H9 (cell line): Measurements from ENCODE around the gene CDH22. TPM values are rescaled to one million over a fixed set of nuclear protein-coding genes. Genes with fewer than 3 reads are reported as not detected.

Source experiments
- DNase-seq: peaks from one replicate; pipeline ENCODE4 v3.0.0-alpha.2; 2017
- H2AFZ ChIP-seq: one replicate; pipeline ENCODE4 v1.6.1; 2013; ENCODE audit warnings: mild to moderate bottlenecking, low read length, control low read depth, moderate library complexity
- H2AK5ac ChIP-seq: 2 replicates; pipeline ENCODE4 v1.6.1; 2013; ENCODE audit warnings: low read length, control low read depth, mixed read lengths; ENCODE audit not compliant: insufficient read length
- H2BK120ac ChIP-seq: one replicate; pipeline ENCODE4 v1.6.1; 2013; ENCODE audit warnings: low read depth, mild to moderate bottlenecking, low read length, control low read depth, inconsistent platforms; ENCODE audit not compliant: poor library complexity, severe bottlenecking
- H2BK12ac ChIP-seq: 2 replicates; pipeline ENCODE4 v1.6.1; 2013; ENCODE audit warnings: low read length, control low read depth, mixed read lengths, low read depth; ENCODE audit not compliant: insufficient read length
- H2BK15ac ChIP-seq: 2 replicates; pipeline ENCODE4 v1.6.1; 2013; ENCODE audit warnings: low read depth, low read length, control low read depth
- H2BK20ac ChIP-seq: one replicate; pipeline ENCODE4 v1.6.1; 2013; ENCODE audit warnings: low read depth, mild to moderate bottlenecking, low read length, control low read depth, inconsistent platforms; ENCODE audit not compliant: poor library complexity, severe bottlenecking
- H2BK5ac ChIP-seq: 2 replicates; pipeline ENCODE4 v1.6.1; 2013; ENCODE audit warnings: low read length, control low read depth, mixed read lengths; ENCODE audit not compliant: insufficient read length
- H3K14ac ChIP-seq: 2 replicates; pipeline ENCODE4 v1.6.1; 2013; ENCODE audit warnings: low read length, control low read depth; ENCODE audit not compliant: insufficient read depth
- H3K18ac ChIP-seq: 2 replicates; pipeline ENCODE4 v1.6.1; 2013; ENCODE audit warnings: low read depth, mild to moderate bottlenecking, mixed read lengths, low read length, control low read depth; ENCODE audit not compliant: insufficient read length
- H3K23ac ChIP-seq: 2 replicates; pipeline ENCODE4 v1.6.1; 2013; ENCODE audit warnings: low read length, control low read depth, mixed read lengths, low read depth; ENCODE audit not compliant: insufficient read length
- H3K23me2 ChIP-seq: 2 replicates; pipeline ENCODE4 v1.6.1; 2013; ENCODE audit warnings: low read depth, mild to moderate bottlenecking, mixed read lengths, low read length, control low read depth; ENCODE audit not compliant: insufficient read length, poor library complexity, severe bottlenecking
- H3K27ac ChIP-seq: 2 replicates; pipeline ENCODE4 v1.5.1; 2013; ENCODE audit warnings: low read length, control low read depth, mixed read lengths, low read depth; ENCODE audit not compliant: insufficient read length
- H3K27me3 ChIP-seq: 2 replicates; pipeline ENCODE4 v1.6.1; 2013; ENCODE audit warnings: low read length, control low read depth, inconsistent platforms; ENCODE audit not compliant: insufficient read depth
- H3K4ac ChIP-seq: 2 replicates; pipeline ENCODE4 v1.6.1; 2013; ENCODE audit warnings: low read depth, mild to moderate bottlenecking, control low read depth, inconsistent platforms, low read length, moderate library complexity
- H3K4me1 ChIP-seq: 2 replicates; pipeline ENCODE4 v1.6.1; 2013; ENCODE audit warnings: low read length, control low read depth, inconsistent platforms; ENCODE audit not compliant: insufficient read depth
- H3K4me2 ChIP-seq: 2 replicates; pipeline ENCODE4 v1.6.1; 2013; ENCODE audit warnings: low read length, control low read depth, mixed read lengths; ENCODE audit not compliant: insufficient read length, insufficient read depth
- H3K56ac ChIP-seq: 2 replicates; pipeline ENCODE4 v1.6.1; 2013; ENCODE audit warnings: low read depth, mild to moderate bottlenecking, mixed read lengths, low read length, control low read depth; ENCODE audit not compliant: insufficient read length
- H3K79me1 ChIP-seq: 2 replicates; pipeline ENCODE4 v1.6.1; 2013; ENCODE audit warnings: low read depth, mild to moderate bottlenecking, moderate library complexity, low read length, control low read depth, inconsistent platforms; ENCODE audit not compliant: insufficient read depth, poor library complexity, severe bottlenecking
- H3K79me2 ChIP-seq: 2 replicates; pipeline ENCODE4 v1.6.1; 2013; ENCODE audit warnings: low read length, control low read depth, inconsistent platforms; ENCODE audit not compliant: insufficient read depth
- H3K9ac ChIP-seq: 2 replicates; pipeline ENCODE4 v1.6.1; 2013; ENCODE audit warnings: low read length, control low read depth, mixed read lengths; ENCODE audit not compliant: insufficient read length; ENCODE audit errors: extremely low read depth
- H3K9me3 ChIP-seq: one replicate; pipeline ENCODE4 v1.6.1; 2013; ENCODE audit warnings: low read depth, low read length, inconsistent platforms; ENCODE audit not compliant: control insufficient read depth
- H3T11ph ChIP-seq: one replicate; pipeline ENCODE4 v1.6.1; 2013; ENCODE audit warnings: mild to moderate bottlenecking, low read length, control low read depth, inconsistent platforms
- H4K20me1 ChIP-seq: one replicate; pipeline ENCODE4 v1.6.1; 2013; ENCODE audit not compliant: control insufficient read depth, insufficient read length, insufficient read depth
- H4K5ac ChIP-seq: 2 replicates; pipeline ENCODE4 v1.6.1; 2013; ENCODE audit warnings: low read depth, mild to moderate bottlenecking, mixed read lengths, low read length, control low read depth; ENCODE audit not compliant: insufficient read length
- H4K8ac ChIP-seq: replicated peaks from 2 replicates; pipeline ENCODE4 v1.6.1; 2013; ENCODE audit warnings: low read length, control low read depth, mixed read lengths, low read depth; ENCODE audit not compliant: insufficient read length
- H4K91ac ChIP-seq: 2 replicates; pipeline ENCODE4 v1.6.1; 2013; ENCODE audit warnings: low read depth, mild to moderate bottlenecking, moderate library complexity, mixed read lengths, low read length, control low read depth; ENCODE audit not compliant: insufficient read length
- H3K27ac Mint-ChIP-seq, 3 experiments: 2 replicates in 2 of 3; 3 replicates in 1 of 3; pipeline ENCODE4 v1.8.0; 2020 to 2021; ENCODE audit warnings: mixed read lengths in 3 of 3, mild to moderate bottlenecking in 1 of 3, moderate library complexity in 1 of 3
- H3K27me3 Mint-ChIP-seq: 2 replicates; pipeline ENCODE4 v1.8.0; 2021; ENCODE audit warnings: low read depth, mild to moderate bottlenecking, moderate library complexity, mixed read lengths
- H3K36me3 Mint-ChIP-seq, 3 experiments: 2 replicates in 2 of 3; 3 replicates in 1 of 3; pipeline ENCODE4 v1.8.0; 2020 to 2021; ENCODE audit warnings: low read depth in 3 of 3, mixed read lengths in 3 of 3; ENCODE audit not compliant: insufficient read depth in 1 of 3
- H3K4me1 Mint-ChIP-seq, 2 experiments: 2 replicates each; pipeline ENCODE4 v1.8.0; 2020; ENCODE audit warnings: mixed read lengths in 2 of 2
- H3K4me3 Mint-ChIP-seq, 2 experiments: 2 replicates in 1 of 2; 3 replicates in 1 of 2; pipeline ENCODE4 v1.8.0; 2020 to 2021; ENCODE audit warnings: mild to moderate bottlenecking in 2 of 2, mixed read lengths in 2 of 2, moderate library complexity in 1 of 2
- H3K9me3 Mint-ChIP-seq, 2 experiments: 2 replicates in 1 of 2; 3 replicates in 1 of 2; pipeline ENCODE4 v1.8.0; 2020; ENCODE audit warnings: mild to moderate bottlenecking in 2 of 2, mixed read lengths in 2 of 2, moderate library complexity in 1 of 2
- WGBS: extraction: QIAGEN DNeasy Blood & Tissue Kit; methylation state at CpG from one replicate; pipeline ENCODE4 v1.1.7; 2013; ENCODE audit warnings: missing lambda C conversion rate, low lambda C conversion rate, mixed read lengths; ENCODE audit not compliant: insufficient read length; ENCODE audit errors: extremely low coverage; 5-methylcytosine and 5-hydroxymethylcytosine counted together
- total RNA-seq: library from RNA; stranded (reverse); gene quantifications from 2 replicates; pipeline ENCODE4 v1.2.1, GENCODE V29; 2021
- TF ChIP-seq, protein P1 (sequence below): fragments of 200-600 bp; sonication (generic); conservative IDR thresholded peaks from 3 replicates; pipeline ENCODE4 v1.8.0; 2021; ENCODE audit warnings: antibody characterized with exemption, mild to moderate bottlenecking

CDH22 gene
- total RNA-seq, 1 experiment from 2014 or later: not detected

DNA sequence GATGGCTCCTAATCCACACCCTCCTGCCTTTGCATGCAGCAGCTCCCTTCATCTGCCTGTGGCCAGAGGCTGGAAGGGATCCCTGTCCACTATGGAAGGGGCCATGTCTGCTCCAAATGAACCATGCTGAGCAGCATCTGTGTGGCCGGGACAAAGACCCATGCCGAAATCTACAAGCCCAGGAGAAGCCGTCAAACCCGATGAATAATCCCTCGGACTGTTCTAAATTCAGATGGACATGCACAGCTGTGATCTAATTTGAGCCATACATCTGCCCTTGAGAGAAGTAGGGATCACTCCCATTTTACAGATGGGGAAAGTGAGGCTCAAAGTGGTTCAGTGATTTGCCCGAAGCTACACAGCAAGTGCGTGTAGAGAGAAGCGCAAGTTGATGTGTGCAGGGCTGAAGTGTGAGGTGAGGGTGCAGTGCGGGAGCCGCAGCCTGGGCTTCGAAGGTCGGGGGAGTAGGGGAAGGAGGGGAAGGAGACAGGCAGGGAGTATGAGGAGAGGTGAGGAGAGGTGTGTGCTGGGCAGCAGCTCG is 22.6 kb upstream of the CDH22 start:
- no peak overlapping the region for H3K56ac ChIP-seq
- H2AFZ ChIP-seq: no peak overlapping the region
- H3K9ac ChIP-seq: no peak overlapping the region
- H4K91ac ChIP-seq: no peak overlapping the region
- H2BK120ac ChIP-seq: no peak overlapping the region
- no peak overlapping the region; a peak in 1 of 5 replicates for H3K4me3 Mint-ChIP-seq
- no peaks in the 10 kb centered on the region for H3K27me3 ChIP-seq
- no CpG with 5 or more reads among the region's 13 CpGs for WGBS
- no peak overlapping the region for H4K8ac ChIP-seq
- H3K79me2 ChIP-seq: no peaks in the 10 kb centered on the region
- peaks cover 9 to 61% of the 10 kb centered on the region in 2 experiments for H3K4me1 Mint-ChIP-seq
- TF ChIP-seq, protein P1, sequence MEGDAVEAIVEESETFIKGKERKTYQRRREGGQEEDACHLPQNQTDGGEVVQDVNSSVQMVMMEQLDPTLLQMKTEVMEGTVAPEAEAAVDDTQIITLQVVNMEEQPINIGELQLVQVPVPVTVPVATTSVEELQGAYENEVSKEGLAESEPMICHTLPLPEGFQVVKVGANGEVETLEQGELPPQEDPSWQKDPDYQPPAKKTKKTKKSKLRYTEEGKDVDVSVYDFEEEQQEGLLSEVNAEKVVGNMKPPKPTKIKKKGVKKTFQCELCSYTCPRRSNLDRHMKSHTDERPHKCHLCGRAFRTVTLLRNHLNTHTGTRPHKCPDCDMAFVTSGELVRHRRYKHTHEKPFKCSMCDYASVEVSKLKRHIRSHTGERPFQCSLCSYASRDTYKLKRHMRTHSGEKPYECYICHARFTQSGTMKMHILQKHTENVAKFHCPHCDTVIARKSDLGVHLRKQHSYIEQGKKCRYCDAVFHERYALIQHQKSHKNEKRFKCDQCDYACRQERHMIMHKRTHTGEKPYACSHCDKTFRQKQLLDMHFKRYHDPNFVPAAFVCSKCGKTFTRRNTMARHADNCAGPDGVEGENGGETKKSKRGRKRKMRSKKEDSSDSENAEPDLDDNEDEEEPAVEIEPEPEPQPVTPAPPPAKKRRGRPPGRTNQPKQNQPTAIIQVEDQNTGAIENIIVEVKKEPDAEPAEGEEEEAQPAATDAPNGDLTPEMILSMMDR: no peak
- no peak overlapping the region for H3K4me2 ChIP-seq
- no peak overlapping the region for H3K4ac ChIP-seq
- no peak overlapping the region for H3K27ac ChIP-seq
- no peak overlapping the region for H3T11ph ChIP-seq
- H2BK5ac ChIP-seq: no peak overlapping the region
- H4K5ac ChIP-seq: no peak overlapping the region
- no peak overlapping the region for H2AK5ac ChIP-seq
- H3K23ac ChIP-seq: no peak overlapping the region
- H3K18ac ChIP-seq: no peak overlapping the region
- H3K27me3 Mint-ChIP-seq: peaks cover 11% of the 10 kb centered on the region
- H3K14ac ChIP-seq: no peak overlapping the region; the same call in 1 of the 2 replicates
- no peaks in the 10 kb centered on the region for H3K9me3 Mint-ChIP-seq
- no peak overlapping the region for H2BK20ac ChIP-seq
- no peak overlapping the region for H2BK15ac ChIP-seq
- no peaks in the 10 kb centered on the region for H3K23me2 ChIP-seq
- no peaks in the 10 kb centered on the region for H3K79me1 ChIP-seq
- no peak overlapping the region for H3K27ac Mint-ChIP-seq
- H3K36me3 Mint-ChIP-seq: no peaks in the 10 kb centered on the region
- H3K9me3 ChIP-seq: no peaks in the 10 kb centered on the region
- no peaks in the 10 kb centered on the region for H4K20me1 ChIP-seq
- no peaks in the 10 kb centered on the region for H3K4me1 ChIP-seq
- DNase-seq: no peak
- no peak overlapping the region for H2BK12ac ChIP-seq
